Measurements from ENCODE around the gene CHD5. TPM values are rescaled to one million over a fixed set of nuclear protein-coding genes. Genes with fewer than 3 reads are reported as not detected.

CHD5 gene
- total and polyA plus RNA-seq, 2 of the 13 experiments (the other 11 are each of a cell fraction or from before 2014, with no cell fraction given) = 0.02 to 0.21 TPM

DNA sequence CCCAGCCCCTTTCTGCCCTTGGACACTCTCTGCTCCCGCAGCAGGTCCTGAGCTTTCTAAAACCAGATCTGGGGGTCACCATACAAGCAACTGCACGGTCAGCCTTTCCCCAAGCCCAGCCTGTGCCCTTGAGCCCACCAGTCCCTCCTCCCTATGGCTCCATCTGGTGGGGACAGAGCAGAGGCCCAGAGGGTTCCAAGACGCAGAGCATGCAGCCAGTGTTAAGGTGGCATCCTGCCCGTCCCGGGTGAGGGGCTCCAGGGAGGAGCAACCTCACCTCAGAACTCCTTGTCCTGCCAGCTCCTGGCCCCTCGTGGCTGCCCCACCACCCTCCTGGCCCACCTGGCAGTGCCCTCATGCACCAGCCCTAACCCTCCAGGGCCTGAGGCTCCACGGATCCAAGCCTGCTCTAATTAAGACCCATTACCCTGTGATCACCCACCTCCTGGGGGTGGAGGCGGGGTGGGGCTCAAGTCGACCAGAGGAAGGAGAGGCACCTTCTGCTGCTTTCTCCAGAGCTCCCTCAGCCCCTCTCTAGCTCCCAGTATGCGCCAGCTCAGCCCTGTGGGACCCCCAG lies 8.5 kb downstream of the CHD5 start:
- Histone ChIP-seq H4K20me1 (ENCODE audit: insufficient read depth, low read length) (no peaks in the 10 kb centered on the region), H3K9me3 (ENCODE audit: low read length) (no peaks in the 10 kb centered on the region), H3K27ac (ENCODE audit: extremely low read length, insufficient read depth, low read length) (no peak overlapping the region), H3K27me3 (ENCODE audit: control insufficient read depth in 1 of 2, insufficient read depth in 2 of 2, low read length in 2 of 2) (peaks cover 20 to 62% of the 10 kb centered on the region in 2 experiments; a peak in 4 of 5 replicates), H2AFZ (ENCODE audit: low read length) (no peak overlapping the region), H3K36me3 (replicated peaks in 1 of 2; ENCODE audit: control insufficient read depth in 1 of 2, insufficient read depth in 2 of 2, low read length in 2 of 2) (no peaks in the 10 kb centered on the region), H3K9ac (ENCODE audit: insufficient read depth, low read depth, low read length) (no peak overlapping the region), H3K79me2 (ENCODE audit: insufficient read depth, low read length) (no peaks in the 10 kb centered on the region), H3K4me2 (ENCODE audit: low read depth, low read length) (no peak overlapping the region; the same call in 1 of the 2 replicates), H3K4me1 (ENCODE audit: insufficient read depth, low read length) (peaks cover 15% of the 10 kb centered on the region), H3K4me3 (replicated peaks in 1 of 3; ENCODE audit: insufficient read depth in 1 of 3, low read depth in 2 of 3, low read length in 3 of 3) (no peak overlapping the region)
- in situ Hi-C loops (cut with HindIII; ENCODE audit: extremely low pct_ligation_motif_present, low pct_unique_long_range_greater_than_20kb) (loop anchor here (5.0 kb wide), 1 partner anchor 59 kb away; no protein-coding TSS in a partner anchor), intact Hi-C loops (cut with micrococcal nuclease; ENCODE audit: unreplicated experiment) (loop anchor here (1.0 to 2.0 kb wide), 2 partner anchors 63 to 118 kb away; no protein-coding TSS in a partner anchor)
- DNase-seq (ENCODE audit: low spot score) (peak; percentile 35), ATAC-seq (peak; percentile 87), FAIRE-seq (no peak)
- CTCF ChIA-PET (ENCODE audit: low intra/inter-chr PET ratio, low total read pairs) = interaction anchor here (1.7 to 2.3 kb wide), 3 partner anchors 63 to 119 kb away, joined by 5 to 9 read pairs (median 8); no protein-coding TSS in a partner anchor
- no TSS peak for BruUV-seq (replicated peaks)
- 6% methylated on average over 5 of the region's 10 CpGs for WGBS (ENCODE audit: low lambda C conversion rate)
- peak; percentile 14 for TF ChIP-seq HNRNPLL (IDR thresholded peaks at IDR 0.05; ENCODE audit: low read depth, low read length, poor library complexity, severe bottlenecking)
- peak; percentile 33; the same call in 1 of the 2 replicates for TF ChIP-seq SMC3 (IDR thresholded peaks at IDR 0.05; ENCODE audit: low read length)
- 0 out of 2 replicates have a peak, but pooled peaks have one; percentile 12 for TF ChIP-seq SALL1 (CRISPR knock-in tag; IDR thresholded peaks at IDR 0.05)
- TF ChIP-seq, protein P1, sequence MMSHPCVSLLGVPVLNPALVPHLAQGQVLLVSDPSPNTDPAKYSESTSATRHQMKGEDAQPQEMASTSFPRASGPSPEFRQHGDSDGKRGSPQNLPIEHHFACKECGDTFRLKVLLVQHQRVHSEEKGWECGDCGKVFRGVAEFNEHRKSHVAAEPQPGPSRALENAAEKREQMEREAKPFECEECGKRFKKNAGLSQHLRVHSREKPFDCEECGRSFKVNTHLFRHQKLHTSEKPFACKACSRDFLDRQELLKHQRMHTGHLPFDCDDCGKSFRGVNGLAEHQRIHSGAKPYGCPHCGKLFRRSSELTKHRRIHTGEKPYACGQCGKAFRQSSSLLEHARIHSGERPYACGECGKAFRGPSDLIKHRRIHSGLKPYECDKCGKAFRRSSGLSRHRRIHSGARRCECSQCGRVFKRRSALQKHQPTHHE (CRISPR knock-in tag; IDR thresholded peaks at IDR 0.05; ENCODE audit: borderline replicate concordance) = no peak
- no peak for TF ChIP-seq ZNF644 (CRISPR knock-in tag; IDR thresholded peaks at IDR 0.05; ENCODE audit: low read depth)
- peak; percentile 57 for TF ChIP-seq XRCC5 (optimal IDR thresholded peaks at IDR 0.05; ENCODE audit: low read length)
- TF ChIP-seq RAD21 (CRISPR knock-in tag; IDR thresholded peaks at IDR 0.05) = peak; percentile 73
- TF ChIP-seq, protein P2, sequence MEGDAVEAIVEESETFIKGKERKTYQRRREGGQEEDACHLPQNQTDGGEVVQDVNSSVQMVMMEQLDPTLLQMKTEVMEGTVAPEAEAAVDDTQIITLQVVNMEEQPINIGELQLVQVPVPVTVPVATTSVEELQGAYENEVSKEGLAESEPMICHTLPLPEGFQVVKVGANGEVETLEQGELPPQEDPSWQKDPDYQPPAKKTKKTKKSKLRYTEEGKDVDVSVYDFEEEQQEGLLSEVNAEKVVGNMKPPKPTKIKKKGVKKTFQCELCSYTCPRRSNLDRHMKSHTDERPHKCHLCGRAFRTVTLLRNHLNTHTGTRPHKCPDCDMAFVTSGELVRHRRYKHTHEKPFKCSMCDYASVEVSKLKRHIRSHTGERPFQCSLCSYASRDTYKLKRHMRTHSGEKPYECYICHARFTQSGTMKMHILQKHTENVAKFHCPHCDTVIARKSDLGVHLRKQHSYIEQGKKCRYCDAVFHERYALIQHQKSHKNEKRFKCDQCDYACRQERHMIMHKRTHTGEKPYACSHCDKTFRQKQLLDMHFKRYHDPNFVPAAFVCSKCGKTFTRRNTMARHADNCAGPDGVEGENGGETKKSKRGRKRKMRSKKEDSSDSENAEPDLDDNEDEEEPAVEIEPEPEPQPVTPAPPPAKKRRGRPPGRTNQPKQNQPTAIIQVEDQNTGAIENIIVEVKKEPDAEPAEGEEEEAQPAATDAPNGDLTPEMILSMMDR (CRISPR knock-in tag; IDR thresholded peaks at IDR 0.05) = peak; percentile 86
- TF ChIP-seq ZNF678 (CRISPR knock-in tag; IDR thresholded peaks at IDR 0.05) = no peak
- TF ChIP-seq, protein P3, sequence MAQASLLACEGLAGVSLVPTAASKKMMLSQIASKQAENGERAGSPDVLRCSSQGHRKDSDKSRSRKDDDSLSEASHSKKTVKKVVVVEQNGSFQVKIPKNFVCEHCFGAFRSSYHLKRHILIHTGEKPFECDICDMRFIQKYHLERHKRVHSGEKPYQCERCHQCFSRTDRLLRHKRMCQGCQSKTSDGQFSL (CRISPR knock-in tag; IDR thresholded peaks at IDR 0.05) = peak; percentile 76; the same call in 1 of the 2 replicates
- TF ChIP-seq ZNF550 (CRISPR knock-in tag; IDR thresholded peaks at IDR 0.05; ENCODE audit: borderline replicate concordance) = no peak
- TF ChIP-seq, protein P4, sequence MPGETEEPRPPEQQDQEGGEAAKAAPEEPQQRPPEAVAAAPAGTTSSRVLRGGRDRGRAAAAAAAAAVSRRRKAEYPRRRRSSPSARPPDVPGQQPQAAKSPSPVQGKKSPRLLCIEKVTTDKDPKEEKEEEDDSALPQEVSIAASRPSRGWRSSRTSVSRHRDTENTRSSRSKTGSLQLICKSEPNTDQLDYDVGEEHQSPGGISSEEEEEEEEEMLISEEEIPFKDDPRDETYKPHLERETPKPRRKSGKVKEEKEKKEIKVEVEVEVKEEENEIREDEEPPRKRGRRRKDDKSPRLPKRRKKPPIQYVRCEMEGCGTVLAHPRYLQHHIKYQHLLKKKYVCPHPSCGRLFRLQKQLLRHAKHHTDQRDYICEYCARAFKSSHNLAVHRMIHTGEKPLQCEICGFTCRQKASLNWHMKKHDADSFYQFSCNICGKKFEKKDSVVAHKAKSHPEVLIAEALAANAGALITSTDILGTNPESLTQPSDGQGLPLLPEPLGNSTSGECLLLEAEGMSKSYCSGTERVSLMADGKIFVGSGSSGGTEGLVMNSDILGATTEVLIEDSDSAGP (CRISPR knock-in tag; IDR thresholded peaks at IDR 0.05; ENCODE audit: borderline replicate concordance) = 0 out of 2 replicates have a peak, but pooled peaks have one; percentile 42
- peak; percentile 72 for TF ChIP-seq STAG1 (CRISPR knock-in tag; IDR thresholded peaks at IDR 0.05)
- TF ChIP-seq HNRNPL (IDR thresholded peaks at IDR 0.05; ENCODE audit: low read depth, low read length) = 0 out of 2 replicates have a peak, but pooled peaks have one; percentile 59
- no peak for TF ChIP-seq ZNF33B (CRISPR knock-in tag; IDR thresholded peaks at IDR 0.05)
- POLR2A ChIA-PET = no interaction called here

All from HepG2 (cell line).